ENCODE data around the gene RAB40B.

The RAB40B gene

GRCh38 chr17:82662711-82663261 is 35.7 kb downstream of the RAB40B start:
- no peak overlapping the region for H2AFZ ChIP-seq (ENCODE audit: low read length)
- H3K9me3 ChIP-seq (replicated peaks; ENCODE audit: insufficient read depth, low read length), result no peaks in the 10 kb centered on the region
- H3K36me3 ChIP-seq (replicated peaks; ENCODE audit: insufficient read depth, low read length), result no peaks in the 10 kb centered on the region
- no peak overlapping the region for H3K9ac ChIP-seq (ENCODE audit: low read length)
- no peak overlapping the region for H3K27ac ChIP-seq (ENCODE audit: low read length)
- no peaks in the 10 kb centered on the region for H4K20me1 ChIP-seq (ENCODE audit: insufficient read depth, low read length)
- H3K27me3 ChIP-seq (replicated peaks; ENCODE audit: insufficient read depth, low read length), result no peaks in the 10 kb centered on the region
- H3K4me2 ChIP-seq (ENCODE audit: low read depth, low read length), result no peak overlapping the region
- H3K4me1 ChIP-seq (ENCODE audit: low read length), result no peaks in the 10 kb centered on the region
- no peak overlapping the region for H3K4me3 ChIP-seq (ENCODE audit: low read length)
- no peaks in the 10 kb centered on the region for H3K9me2 ChIP-seq (replicated peaks; ENCODE audit: insufficient read depth, low read length)
- no peaks in the 10 kb centered on the region for H3F3A ChIP-seq (ENCODE audit: insufficient read depth, low read length)
- no peak for DNase-seq
- H3K79me2 ChIP-seq (ENCODE audit: low read length), result no peaks in the 10 kb centered on the region
- no peak for TF ChIP-seq EZH2 (optimal IDR thresholded peaks at IDR 0.05; ENCODE audit: low read depth, low read length)
- TF ChIP-seq, protein P1, sequence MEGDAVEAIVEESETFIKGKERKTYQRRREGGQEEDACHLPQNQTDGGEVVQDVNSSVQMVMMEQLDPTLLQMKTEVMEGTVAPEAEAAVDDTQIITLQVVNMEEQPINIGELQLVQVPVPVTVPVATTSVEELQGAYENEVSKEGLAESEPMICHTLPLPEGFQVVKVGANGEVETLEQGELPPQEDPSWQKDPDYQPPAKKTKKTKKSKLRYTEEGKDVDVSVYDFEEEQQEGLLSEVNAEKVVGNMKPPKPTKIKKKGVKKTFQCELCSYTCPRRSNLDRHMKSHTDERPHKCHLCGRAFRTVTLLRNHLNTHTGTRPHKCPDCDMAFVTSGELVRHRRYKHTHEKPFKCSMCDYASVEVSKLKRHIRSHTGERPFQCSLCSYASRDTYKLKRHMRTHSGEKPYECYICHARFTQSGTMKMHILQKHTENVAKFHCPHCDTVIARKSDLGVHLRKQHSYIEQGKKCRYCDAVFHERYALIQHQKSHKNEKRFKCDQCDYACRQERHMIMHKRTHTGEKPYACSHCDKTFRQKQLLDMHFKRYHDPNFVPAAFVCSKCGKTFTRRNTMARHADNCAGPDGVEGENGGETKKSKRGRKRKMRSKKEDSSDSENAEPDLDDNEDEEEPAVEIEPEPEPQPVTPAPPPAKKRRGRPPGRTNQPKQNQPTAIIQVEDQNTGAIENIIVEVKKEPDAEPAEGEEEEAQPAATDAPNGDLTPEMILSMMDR (IDR thresholded peaks at IDR 0.05; ENCODE audit: low read length), result no peak
- TF ChIP-seq EZH2phosphoT487 (IDR thresholded peaks at IDR 0.05; ENCODE audit: low read length), result no peak

- H4K20me1 ChIP-seq (ENCODE audit: insufficient read depth, low read length), result no peaks in the 10 kb centered on the region
- no peaks in the 10 kb centered on the region for H3K27me3 ChIP-seq (replicated peaks; ENCODE audit: insufficient read depth, low read length)
- TF ChIP-seq EZH2 (optimal IDR thresholded peaks at IDR 0.05; ENCODE audit: low read depth, low read length) (no peak), EZH2phosphoT487 (IDR thresholded peaks at IDR 0.05; ENCODE audit: low read length) (no peak)
- TF ChIP-seq, protein P1 (IDR thresholded peaks at IDR 0.05; ENCODE audit: low read length), result no peak
- no peak overlapping the region for H3K4me2 ChIP-seq (ENCODE audit: low read depth, low read length)
- H3K4me1 ChIP-seq (ENCODE audit: low read length), result no peaks in the 10 kb centered on the region
- H3K9me2 ChIP-seq (replicated peaks; ENCODE audit: insufficient read depth, low read length), result no peaks in the 10 kb centered on the region
- H3K9me3 ChIP-seq (replicated peaks; ENCODE audit: insufficient read depth, low read length), result no peaks in the 10 kb centered on the region
- H3K9ac ChIP-seq (ENCODE audit: low read length), result no peak overlapping the region
- H3K4me3 ChIP-seq (ENCODE audit: low read length), result no peak overlapping the region
- no peaks in the 10 kb centered on the region for H3F3A ChIP-seq (ENCODE audit: insufficient read depth, low read length)
- no peak for DNase-seq
- H2AFZ ChIP-seq (ENCODE audit: low read length), result no peak overlapping the region
- no peaks in the 10 kb centered on the region for H3K79me2 ChIP-seq (ENCODE audit: low read length)
- H3K27ac ChIP-seq (ENCODE audit: low read length), result no peak overlapping the region
- no peaks in the 10 kb centered on the region for H3K36me3 ChIP-seq (replicated peaks; ENCODE audit: insufficient read depth, low read length)
These were observed 36.5 kb downstream of the RAB40B start for GRCh38 chr17:82661717-82662683.

DNA sequence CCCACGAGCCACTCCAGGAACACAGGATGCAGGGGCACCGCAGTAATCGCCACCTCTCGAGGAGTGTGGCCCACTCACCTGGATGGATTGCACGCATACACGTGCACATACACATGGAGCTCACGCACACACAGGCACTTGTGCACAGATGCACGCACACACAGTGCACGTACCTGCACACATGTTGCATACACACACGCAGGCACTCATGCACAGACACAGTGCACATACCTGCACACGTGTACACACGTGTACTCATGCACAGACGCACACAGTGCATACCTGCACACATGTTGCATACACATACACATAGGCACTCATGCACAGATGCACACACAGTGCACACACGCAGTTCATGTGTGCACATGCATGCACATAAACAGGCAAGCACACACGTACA is 38.6 kb downstream of the RAB40B start:
- Histone ChIP-seq H3K36me3 (replicated peaks; ENCODE audit: insufficient read depth, low read length) (no peaks in the 10 kb centered on the region), H3K4me2 (ENCODE audit: low read depth, low read length) (no peak overlapping the region), H3K79me2 (ENCODE audit: low read length) (no peaks in the 10 kb centered on the region), H3K4me3 (ENCODE audit: low read length) (no peak overlapping the region), H3K4me1 (ENCODE audit: low read length) (no peaks in the 10 kb centered on the region), H3K9me2 (replicated peaks; ENCODE audit: insufficient read depth, low read length) (no peaks in the 10 kb centered on the region), H3F3A (ENCODE audit: insufficient read depth, low read length) (no peaks in the 10 kb centered on the region), H3K27ac (ENCODE audit: low read length) (no peak overlapping the region), H3K9ac (ENCODE audit: low read length) (no peak overlapping the region), H2AFZ (ENCODE audit: low read length) (no peak overlapping the region), H4K20me1 (ENCODE audit: insufficient read depth, low read length) (no peaks in the 10 kb centered on the region), H3K9me3 (replicated peaks; ENCODE audit: insufficient read depth, low read length) (no peaks in the 10 kb centered on the region), H3K27me3 (replicated peaks; ENCODE audit: insufficient read depth, low read length) (no peaks in the 10 kb centered on the region)
- TF ChIP-seq, protein P1 (IDR thresholded peaks at IDR 0.05; ENCODE audit: low read length), result no peak
- TF ChIP-seq EZH2 (optimal IDR thresholded peaks at IDR 0.05; ENCODE audit: low read depth, low read length) (no peak), EZH2phosphoT487 (IDR thresholded peaks at IDR 0.05; ENCODE audit: low read length) (no peak)
- DNase-seq, result no peak
